Right lobe of liver (tissue), 4 donors: Measurements from ENCODE around the gene SNAPC2.

Experiments used
- CTCF ChIP-seq, 4 donors: fragments of 200-600 bp in 3 of 4; fragments of 450-650 bp in 1 of 4; IDR thresholded peaks; one replicate each; pipeline versions ENCODE4 v1.5.1 to v1.8.0; 2016 to 2022; ENCODE audit warnings: antibody characterized with exemption in 4 of 4, mild to moderate bottlenecking in 2 of 4
- POLR2A ChIP-seq: fragments of 450-650 bp; IDR thresholded peaks from one replicate; pipeline ENCODE4 v1.6.1; 2017; ENCODE audit warnings: antibody characterized with exemption, mild to moderate bottlenecking
- donor health status: DM: no; HTN: no; CAD: no.
- donor health status: DM: no; HTN: no; CAD: no.
- donor health status: DM: no; HTN: yes; CAD: no.

GRCh38 chr19:7959211-7959610 lies 39.1 kb downstream of the SNAPC2 start:
- TF ChIP-seq CTCF (IDR thresholded peaks at IDR 0.05) (no peak), POLR2A (no peak)
